Muscle layer of duodenum (tissue), 2 donors: ENCODE results near the gene GTF2A1L.

ENCODE experiments used
- H3K27ac ChIP-seq: one replicate; pipeline ENCODE4 v1.7.0; 2013; ENCODE audit warnings: mild to moderate bottlenecking, low read length
- H3K27me3 ChIP-seq: one replicate; pipeline ENCODE4 v1.7.0; 2013; ENCODE audit warnings: low read depth, mild to moderate bottlenecking, control low read depth, low read length
- H3K36me3 ChIP-seq, 2 donors: one replicate each; pipeline ENCODE4 v1.7.0; 2013; ENCODE audit warnings: low read length in 2 of 2, control low read depth in 1 of 2, mild to moderate bottlenecking in 1 of 2; ENCODE audit not compliant: insufficient read depth in 2 of 2, control insufficient read depth in 1 of 2
- H3K4me1 ChIP-seq, 2 donors: one replicate each; pipeline ENCODE4 v1.7.0; 2013; ENCODE audit warnings: low read length in 2 of 2, mild to moderate bottlenecking in 2 of 2, control low read depth in 1 of 2, moderate library complexity in 1 of 2; ENCODE audit not compliant: insufficient read depth in 2 of 2, control insufficient read depth in 1 of 2
- H3K4me3 ChIP-seq, 2 donors: one replicate each; pipeline ENCODE4 v1.7.0; 2013; ENCODE audit warnings: low read length in 2 of 2, low read depth in 1 of 2, mild to moderate bottlenecking in 1 of 2
- H3K9me3 ChIP-seq, 2 donors: one replicate each; pipeline ENCODE4 v1.7.0; 2013; ENCODE audit warnings: low read length in 2 of 2, control low read depth in 1 of 2, mild to moderate bottlenecking in 1 of 2; ENCODE audit not compliant: control insufficient read depth in 1 of 2
- donor health status: healthy.

Gene GTF2A1L

DNA sequence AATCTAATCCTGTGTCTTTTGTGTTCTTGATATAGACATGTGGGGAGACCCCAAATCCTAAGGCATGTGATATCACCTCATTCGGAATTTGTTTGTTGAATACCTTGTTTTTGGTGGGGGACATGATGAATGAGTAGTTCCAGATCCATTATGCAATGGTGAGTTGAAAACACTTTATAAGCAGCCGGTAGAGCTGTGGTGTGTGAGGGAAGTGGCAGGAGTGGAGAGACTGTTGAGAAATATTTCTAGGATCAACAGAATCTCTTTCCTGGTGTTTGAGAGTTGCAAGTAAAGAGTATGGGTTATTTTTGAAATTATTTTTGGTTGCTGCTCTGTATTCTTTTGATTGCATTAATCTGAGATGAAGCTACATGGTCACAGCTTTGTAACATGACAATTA, 103.5 kb downstream of the GTF2A1L start:
- Histone ChIP-seq H3K4me1 (no peaks in the 10 kb centered on the region), H3K36me3 (no peaks in the 10 kb centered on the region), H3K27ac (no peak overlapping the region)

DNA sequence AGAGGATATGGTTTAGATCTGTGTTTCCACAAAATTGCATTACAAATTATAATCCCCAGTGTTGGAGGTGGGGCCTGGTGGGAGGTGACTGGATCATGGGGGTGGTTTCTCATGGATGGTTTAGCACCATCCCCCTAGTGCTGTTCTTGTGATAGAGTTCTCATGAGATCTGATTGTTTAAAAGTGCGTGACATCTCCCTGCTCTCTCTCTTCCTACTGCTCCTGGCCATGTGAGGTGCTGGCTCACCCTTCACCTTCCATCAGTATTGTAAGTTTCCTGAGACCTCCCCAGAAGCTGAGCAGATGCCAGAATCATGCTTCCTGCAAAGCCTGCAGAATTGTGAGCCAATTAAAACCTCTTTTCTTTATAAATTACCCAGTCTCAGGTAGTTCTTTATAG, 104.7 kb downstream of the GTF2A1L start:
- Histone ChIP-seq H3K27ac (no peak overlapping the region), H3K36me3 (no peaks in the 10 kb centered on the region), H3K27me3 (no peaks in the 10 kb centered on the region), H3K4me3 (no peak overlapping the region), H3K9me3 (no peaks in the 10 kb centered on the region), H3K4me1 (no peaks in the 10 kb centered on the region)

More for the DNA sequence above, 103.5 kb downstream of the GTF2A1L start:
- H3K4me3 ChIP-seq: no peak overlapping the region
- no peaks in the 10 kb centered on the region for H3K27me3 ChIP-seq
- H3K9me3 ChIP-seq: no peaks in the 10 kb centered on the region

DNA sequence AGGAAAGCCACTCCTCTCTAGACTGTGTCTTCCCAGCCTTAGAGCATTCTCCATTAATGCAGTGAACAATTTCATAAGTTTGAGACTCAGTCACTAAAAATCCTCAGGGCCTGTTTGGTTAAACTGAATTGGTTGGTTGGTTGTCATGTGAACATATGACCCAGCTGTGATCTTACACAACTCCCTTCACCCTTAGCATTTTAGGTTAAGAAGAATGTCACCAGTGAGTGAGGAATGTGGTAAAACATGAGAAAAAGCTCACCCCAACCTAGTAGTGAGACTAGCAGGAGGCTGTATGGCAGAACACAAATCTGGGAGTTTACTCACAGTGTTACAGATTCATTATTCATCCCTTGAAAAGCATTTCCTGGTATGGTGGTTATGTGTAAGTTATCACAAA, 105.5 kb downstream of the GTF2A1L start:
- H3K27ac ChIP-seq: no peak overlapping the region
- H3K27me3 ChIP-seq: no peaks in the 10 kb centered on the region
- no peak overlapping the region for H3K4me3 ChIP-seq
- H3K36me3 ChIP-seq: no peaks in the 10 kb centered on the region
- no peaks in the 10 kb centered on the region for H3K4me1 ChIP-seq
- no peaks in the 10 kb centered on the region for H3K9me3 ChIP-seq

DNA sequence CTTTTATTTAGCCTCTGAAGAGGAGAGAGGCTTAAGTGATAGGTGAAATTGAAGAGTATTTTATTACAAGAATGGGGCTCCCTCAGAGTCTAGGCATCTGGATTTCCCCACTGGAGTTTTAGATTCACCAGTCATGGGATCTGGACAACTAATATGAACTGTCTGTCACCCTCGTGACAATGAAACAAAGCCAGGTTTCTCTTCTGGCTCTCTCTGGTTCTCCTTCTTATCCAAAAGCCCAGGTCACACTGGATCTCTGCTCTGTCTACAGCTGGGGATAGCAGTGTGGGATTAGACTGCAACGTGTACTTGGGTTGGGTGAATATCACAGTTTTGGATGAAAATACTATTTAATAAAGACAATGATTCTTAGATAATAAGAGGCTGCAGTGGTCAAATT, 106.6 kb downstream of the GTF2A1L start:
- Histone ChIP-seq H3K4me3 (no peak overlapping the region), H3K27me3 (no peaks in the 10 kb centered on the region), H3K9me3 (no peaks in the 10 kb centered on the region), H3K4me1 (peaks cover 0 to 9% of the 10 kb centered on the region in 2 donors), H3K36me3 (no peaks in the 10 kb centered on the region), H3K27ac (no peak overlapping the region)

DNA sequence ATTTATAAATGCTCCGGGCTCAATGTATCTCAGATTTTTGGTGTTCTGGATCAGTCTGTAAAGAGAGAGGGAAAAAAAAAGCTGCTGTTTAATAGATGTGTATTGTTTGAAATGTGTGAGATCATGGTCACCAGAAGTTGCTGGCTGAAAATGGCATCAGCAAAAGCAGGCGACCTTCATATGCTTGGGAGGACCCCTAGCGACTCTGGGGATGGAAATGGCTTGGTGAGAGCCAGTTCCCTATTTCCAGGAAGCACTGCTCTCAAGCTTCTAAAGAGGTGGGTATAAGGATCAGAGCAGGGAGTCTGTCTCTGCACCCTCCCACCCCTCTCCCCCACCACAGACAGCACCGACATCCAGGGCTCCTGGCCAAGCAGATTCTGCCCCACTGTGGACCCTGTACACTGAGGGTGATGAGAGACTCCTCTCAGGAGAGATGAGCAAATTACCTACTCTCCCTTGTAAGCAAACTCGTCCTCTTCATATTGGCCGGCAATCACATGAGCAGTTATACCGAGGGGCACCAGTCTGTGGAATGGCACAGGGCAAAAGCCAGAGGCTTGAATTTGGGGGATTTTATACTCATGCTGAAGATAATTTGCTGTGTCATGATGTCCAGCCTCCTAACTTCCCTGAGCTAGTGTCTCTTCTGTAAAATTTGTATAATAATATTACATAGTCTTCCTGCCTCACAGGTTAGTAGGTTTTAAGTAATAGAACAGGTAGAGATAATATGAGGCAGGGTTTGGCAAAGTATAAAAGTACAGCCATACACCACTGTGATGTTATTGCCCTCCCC, 108.2 kb downstream of the GTF2A1L start:
- Histone ChIP-seq H3K27ac (no peak overlapping the region), H3K4me1 (peaks cover 0 to 11% of the 10 kb centered on the region in 2 donors), H3K27me3 (no peaks in the 10 kb centered on the region), H3K9me3 (no peaks in the 10 kb centered on the region), H3K4me3 (no peak overlapping the region), H3K36me3 (no peaks in the 10 kb centered on the region)

DNA sequence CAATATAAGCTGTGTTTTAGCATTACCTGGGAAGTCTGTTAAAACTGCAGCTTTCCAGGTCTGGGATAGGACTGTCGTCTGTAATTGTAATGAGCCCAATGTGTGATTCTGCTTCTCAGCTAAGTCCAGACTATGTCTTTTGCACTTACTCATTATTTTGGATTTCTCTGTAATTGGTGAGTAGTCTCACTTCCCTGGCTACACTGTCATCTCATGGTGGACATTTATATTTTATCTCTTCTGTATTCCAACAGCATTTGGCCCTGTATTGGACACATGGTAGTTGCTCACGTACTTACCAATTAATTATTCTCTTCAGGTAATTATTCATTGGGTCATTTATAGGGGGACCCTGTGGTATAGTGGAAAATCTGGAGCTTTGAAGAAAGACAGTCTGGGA, 109.9 kb downstream of the GTF2A1L start:
- Histone ChIP-seq H3K4me1 (peaks cover 0 to 11% of the 10 kb centered on the region in 2 donors), H3K27ac (no peak overlapping the region), H3K36me3 (no peaks in the 10 kb centered on the region), H3K9me3 (no peaks in the 10 kb centered on the region), H3K27me3 (no peaks in the 10 kb centered on the region), H3K4me3 (no peak overlapping the region)

DNA sequence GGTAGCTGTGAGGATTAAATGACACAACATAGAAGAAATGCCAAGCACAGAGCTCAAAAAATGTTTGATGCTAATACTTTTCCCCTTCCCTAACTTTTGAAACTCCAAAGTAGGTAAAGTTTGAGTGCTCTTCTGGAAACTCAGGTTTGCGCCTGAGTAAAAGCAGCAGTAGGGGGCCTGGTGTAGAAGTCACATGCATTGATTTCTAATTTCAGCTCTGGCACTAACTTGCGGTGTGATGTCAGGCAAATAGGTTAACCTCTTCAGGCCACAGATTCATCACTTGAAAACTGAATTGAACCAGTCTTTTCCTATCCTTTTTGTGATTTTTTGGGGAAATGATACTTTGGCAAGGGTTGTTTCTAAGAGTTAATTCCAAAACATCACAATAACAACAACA, 110.6 kb downstream of the GTF2A1L start:
- H3K4me3 ChIP-seq: no peak overlapping the region
- no peaks in the 10 kb centered on the region for H3K36me3 ChIP-seq
- no peaks in the 10 kb centered on the region for H3K9me3 ChIP-seq
- peaks cover 3 to 16% of the 10 kb centered on the region in 2 donors for H3K4me1 ChIP-seq
- H3K27ac ChIP-seq: no peak overlapping the region
- no peaks in the 10 kb centered on the region for H3K27me3 ChIP-seq

DNA sequence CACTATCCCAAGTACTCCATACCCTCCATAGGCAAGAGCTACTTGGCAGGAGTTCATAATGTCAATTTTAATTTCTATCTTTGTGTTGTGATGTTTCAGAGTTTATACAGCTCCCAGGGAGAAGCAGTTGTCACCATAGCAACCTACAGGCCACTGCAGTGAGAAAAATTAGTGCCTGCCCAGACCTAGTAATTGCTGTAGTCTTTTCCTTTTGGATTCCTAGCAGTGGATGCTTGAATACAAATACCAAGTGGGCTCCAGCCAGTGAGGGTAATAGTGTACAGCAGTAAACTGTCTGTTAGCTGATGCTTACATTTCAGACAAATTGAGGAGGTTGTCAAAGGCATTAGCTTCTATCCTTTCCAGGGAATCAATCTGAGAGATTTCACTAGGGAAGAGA, 111.2 kb downstream of the GTF2A1L start:
- H3K36me3 ChIP-seq: no peaks in the 10 kb centered on the region
- H3K27ac ChIP-seq: no peak overlapping the region

More for the DNA sequence above, 111.2 kb downstream of the GTF2A1L start:
- Histone ChIP-seq H3K27me3 (no peaks in the 10 kb centered on the region), H3K9me3 (no peaks in the 10 kb centered on the region), H3K4me1 (peaks cover 3 to 18% of the 10 kb centered on the region in 2 donors), H3K4me3 (no peak overlapping the region)
